WERI-Rb-1 (cell line): ENCODE measurements around the gene N4BP3.
"Not testable (repeated sequence)": the region's sequence is repeated elsewhere in the genome, so short reads cannot be mapped to it uniquely, and the experiment has no call there.

Experiments used
- DNase-seq: peaks from one replicate; pipeline ENCODE4 v3.0.0-alpha.2; 2020
- H3K27ac ChIP-seq: fragments of 250-450 bp; sonication (Bioruptor Pico); 2 replicates; pipeline ENCODE4 v1.5.1; 2020; ENCODE audit warnings: mild to moderate bottlenecking, moderate library complexity
- H3K27me3 ChIP-seq: fragments of 250-450 bp; sonication (Bioruptor Pico); 2 replicates; pipeline ENCODE4 v1.5.1; 2021; ENCODE audit warnings: mild to moderate bottlenecking, low read depth, moderate library complexity; ENCODE audit not compliant: insufficient read depth, severe bottlenecking
- H3K36me3 ChIP-seq: fragments of 250-450 bp; sonication (Bioruptor Pico); 2 replicates; pipeline ENCODE4 v1.5.1; 2020; ENCODE audit warnings: mild to moderate bottlenecking, moderate library complexity
- H3K4me3 ChIP-seq: 2 replicates; pipeline ENCODE4 v1.5.1; 2011; ENCODE audit warnings: low read depth, mild to moderate bottlenecking, control low read depth, low read length
- H3K9me3 ChIP-seq: fragments of 250-450 bp; sonication (Bioruptor Pico); 2 replicates; pipeline ENCODE4 v1.5.1; 2021; ENCODE audit warnings: mild to moderate bottlenecking, moderate library complexity; ENCODE audit not compliant: severe bottlenecking
- TF ChIP-seq, protein P1 (sequence below): IDR thresholded peaks from 2 replicates; pipeline ENCODE4 v1.5.1; 2011; ENCODE audit warnings: low read depth, mild to moderate bottlenecking, control low read depth, inconsistent platforms, low read length

The N4BP3 gene

DNA sequence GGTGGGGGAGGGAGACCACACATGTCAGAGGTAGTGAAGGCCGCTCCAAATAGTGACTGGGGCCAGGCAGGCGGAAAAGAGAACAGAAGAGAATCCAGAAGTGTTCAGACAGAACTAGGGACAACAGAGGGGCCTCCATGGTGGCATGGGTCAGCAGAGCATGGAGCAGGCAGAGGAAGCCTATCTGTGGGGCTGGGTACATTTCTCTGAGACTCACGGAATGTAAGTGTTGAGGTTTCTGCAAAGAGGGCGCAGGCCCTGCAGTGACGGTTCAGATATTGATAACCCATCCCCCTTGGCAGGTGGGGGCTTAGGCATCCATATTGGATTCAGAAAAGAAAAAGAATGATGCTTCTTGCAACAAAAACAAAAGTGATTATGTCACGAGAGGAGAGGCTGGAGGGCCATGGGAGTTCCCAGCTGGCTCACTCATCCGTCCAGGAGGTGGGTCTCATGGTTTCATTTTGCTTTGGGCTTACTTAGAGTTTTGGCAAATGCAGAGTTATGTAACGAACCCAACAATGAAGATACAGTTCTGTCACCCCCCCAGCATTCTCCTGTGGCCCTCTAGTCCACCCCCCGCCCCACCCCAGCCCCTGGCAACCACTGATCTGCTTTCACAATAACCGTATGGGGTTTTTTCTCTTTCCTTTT is 12.0 kb downstream of the N4BP3 start:
- H3K27me3 ChIP-seq, result no peaks in the 10 kb centered on the region
- no peak overlapping the region for H3K4me3 ChIP-seq
- no peaks in the 10 kb centered on the region for H3K9me3 ChIP-seq
- TF ChIP-seq, protein P1, sequence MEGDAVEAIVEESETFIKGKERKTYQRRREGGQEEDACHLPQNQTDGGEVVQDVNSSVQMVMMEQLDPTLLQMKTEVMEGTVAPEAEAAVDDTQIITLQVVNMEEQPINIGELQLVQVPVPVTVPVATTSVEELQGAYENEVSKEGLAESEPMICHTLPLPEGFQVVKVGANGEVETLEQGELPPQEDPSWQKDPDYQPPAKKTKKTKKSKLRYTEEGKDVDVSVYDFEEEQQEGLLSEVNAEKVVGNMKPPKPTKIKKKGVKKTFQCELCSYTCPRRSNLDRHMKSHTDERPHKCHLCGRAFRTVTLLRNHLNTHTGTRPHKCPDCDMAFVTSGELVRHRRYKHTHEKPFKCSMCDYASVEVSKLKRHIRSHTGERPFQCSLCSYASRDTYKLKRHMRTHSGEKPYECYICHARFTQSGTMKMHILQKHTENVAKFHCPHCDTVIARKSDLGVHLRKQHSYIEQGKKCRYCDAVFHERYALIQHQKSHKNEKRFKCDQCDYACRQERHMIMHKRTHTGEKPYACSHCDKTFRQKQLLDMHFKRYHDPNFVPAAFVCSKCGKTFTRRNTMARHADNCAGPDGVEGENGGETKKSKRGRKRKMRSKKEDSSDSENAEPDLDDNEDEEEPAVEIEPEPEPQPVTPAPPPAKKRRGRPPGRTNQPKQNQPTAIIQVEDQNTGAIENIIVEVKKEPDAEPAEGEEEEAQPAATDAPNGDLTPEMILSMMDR, result no peak
- H3K36me3 ChIP-seq, result peaks cover 3% of the 10 kb centered on the region; the same call in 1 of the 2 replicates
- no peak overlapping the region for H3K27ac ChIP-seq
- no peak for DNase-seq

DNA sequence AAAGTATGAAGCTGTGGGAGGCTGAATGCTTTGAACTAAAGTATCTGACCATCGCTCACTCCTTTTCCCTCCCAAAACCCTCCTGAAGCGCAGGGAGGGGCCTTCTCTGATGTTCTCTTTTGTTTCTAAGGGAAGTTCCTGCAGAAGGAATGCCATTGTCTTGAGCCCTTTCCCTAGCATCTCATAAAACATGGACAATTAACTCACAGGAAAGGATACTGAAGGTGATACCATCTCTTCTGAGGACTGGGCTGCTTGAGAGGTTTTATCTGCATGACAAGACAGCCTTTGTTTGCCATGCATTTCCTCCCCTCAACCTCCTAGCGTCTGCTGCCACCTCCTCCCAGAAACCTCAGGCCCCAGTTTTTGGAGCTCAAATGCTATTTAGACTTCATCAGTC is 13.2 kb downstream of the N4BP3 start:
- Histone ChIP-seq H3K9me3 (no peaks in the 10 kb centered on the region), H3K4me3 (no peak overlapping the region), H3K36me3 (peaks cover 3% of the 10 kb centered on the region; the same call in 1 of the 2 replicates), H3K27ac (no peak overlapping the region), H3K27me3 (no peaks in the 10 kb centered on the region)
- TF ChIP-seq, protein P1, result no peak
- DNase-seq, result no peak

DNA sequence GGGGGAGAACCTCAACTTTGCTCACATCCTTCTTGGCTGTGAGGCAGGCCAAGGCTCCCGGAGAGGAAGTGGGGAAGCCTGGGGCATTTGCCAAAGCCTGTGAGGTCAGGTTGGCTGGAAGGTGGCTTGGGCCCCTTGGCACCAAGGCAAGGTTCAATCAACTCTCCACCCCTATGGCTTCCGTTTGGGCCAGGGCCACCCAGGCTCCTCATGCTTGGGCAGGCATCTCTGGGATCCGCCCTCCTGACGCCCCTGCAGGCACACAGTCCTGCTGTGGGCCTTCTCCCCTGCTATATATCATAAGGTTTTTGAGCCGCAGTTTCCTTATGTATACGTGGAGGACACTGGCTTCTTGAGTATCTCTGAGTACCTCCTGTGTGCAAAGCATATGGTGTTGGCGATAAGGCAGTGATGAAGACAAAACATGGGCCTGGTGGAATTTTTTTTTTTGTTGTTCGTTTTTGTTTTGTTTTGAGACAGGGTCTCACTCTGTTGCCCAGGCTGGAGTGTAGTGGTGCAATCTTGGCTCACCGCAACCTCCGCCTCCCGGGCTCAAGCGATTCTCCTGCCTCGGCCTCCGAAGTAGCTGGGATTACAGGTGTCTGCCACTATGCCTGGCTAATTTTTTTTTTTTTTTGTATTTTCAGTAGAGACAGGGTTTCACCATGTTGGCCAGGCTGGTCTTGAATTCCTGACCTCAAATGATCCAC is 14.1 kb downstream of the N4BP3 start:
- H3K36me3 ChIP-seq, DNase-seq, H3K27ac ChIP-seq, H3K4me3 ChIP-seq, H3K9me3 ChIP-seq, H3K27me3 ChIP-seq: not testable (repeated sequence)

DNA sequence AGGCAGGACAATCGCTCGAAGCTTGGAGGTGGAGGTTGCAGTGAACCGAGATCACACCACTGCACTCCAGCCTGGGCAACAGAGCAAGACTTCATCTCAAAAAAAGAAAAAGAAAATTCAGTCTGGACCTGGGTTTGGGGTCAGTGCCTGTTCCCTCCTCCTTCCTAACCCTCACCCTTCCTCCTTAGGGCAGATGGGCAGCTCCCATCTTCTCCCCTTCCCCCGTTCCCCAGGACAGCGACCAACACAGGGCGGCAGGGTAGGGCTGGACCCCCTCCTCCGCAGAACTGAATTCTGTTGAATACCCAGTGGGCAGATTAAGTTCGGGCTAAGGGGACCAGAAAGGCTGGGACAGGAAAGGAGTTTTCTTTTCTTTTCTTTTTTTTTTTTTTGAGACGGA is 16.0 kb downstream of the N4BP3 start:
- Histone ChIP-seq H3K27me3 (no peaks in the 10 kb centered on the region), H3K27ac (no peak overlapping the region), H3K36me3 (no peaks in the 10 kb centered on the region), H3K9me3 (no peaks in the 10 kb centered on the region), H3K4me3 (no peak overlapping the region)
- no peak for DNase-seq
- TF ChIP-seq, protein P1, result no peak

DNA sequence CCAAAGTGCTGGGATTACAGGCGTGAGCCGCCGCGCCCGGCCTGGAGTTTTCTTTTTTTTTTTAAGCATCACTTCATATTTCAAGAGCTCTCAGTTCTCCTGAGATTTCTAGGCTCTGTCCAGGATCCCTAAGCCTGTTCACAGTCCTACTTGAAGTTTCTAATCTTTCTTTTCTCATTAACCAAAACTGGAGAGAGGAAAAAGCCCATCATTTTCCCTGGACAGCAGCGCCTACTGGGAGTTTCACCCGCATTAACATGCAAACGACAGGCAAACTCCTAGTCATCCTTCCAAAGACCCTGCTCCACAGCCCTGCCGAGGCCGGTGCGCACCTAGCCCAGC is 16.9 kb downstream of the N4BP3 start:
- peak overlapping the region; percentile 96 for H3K27ac ChIP-seq
- DNase-seq, H3K36me3 ChIP-seq, H3K9me3 ChIP-seq, H3K27me3 ChIP-seq: not testable (repeated sequence)
- peak overlapping the region; percentile 54 for H3K4me3 ChIP-seq

DNA sequence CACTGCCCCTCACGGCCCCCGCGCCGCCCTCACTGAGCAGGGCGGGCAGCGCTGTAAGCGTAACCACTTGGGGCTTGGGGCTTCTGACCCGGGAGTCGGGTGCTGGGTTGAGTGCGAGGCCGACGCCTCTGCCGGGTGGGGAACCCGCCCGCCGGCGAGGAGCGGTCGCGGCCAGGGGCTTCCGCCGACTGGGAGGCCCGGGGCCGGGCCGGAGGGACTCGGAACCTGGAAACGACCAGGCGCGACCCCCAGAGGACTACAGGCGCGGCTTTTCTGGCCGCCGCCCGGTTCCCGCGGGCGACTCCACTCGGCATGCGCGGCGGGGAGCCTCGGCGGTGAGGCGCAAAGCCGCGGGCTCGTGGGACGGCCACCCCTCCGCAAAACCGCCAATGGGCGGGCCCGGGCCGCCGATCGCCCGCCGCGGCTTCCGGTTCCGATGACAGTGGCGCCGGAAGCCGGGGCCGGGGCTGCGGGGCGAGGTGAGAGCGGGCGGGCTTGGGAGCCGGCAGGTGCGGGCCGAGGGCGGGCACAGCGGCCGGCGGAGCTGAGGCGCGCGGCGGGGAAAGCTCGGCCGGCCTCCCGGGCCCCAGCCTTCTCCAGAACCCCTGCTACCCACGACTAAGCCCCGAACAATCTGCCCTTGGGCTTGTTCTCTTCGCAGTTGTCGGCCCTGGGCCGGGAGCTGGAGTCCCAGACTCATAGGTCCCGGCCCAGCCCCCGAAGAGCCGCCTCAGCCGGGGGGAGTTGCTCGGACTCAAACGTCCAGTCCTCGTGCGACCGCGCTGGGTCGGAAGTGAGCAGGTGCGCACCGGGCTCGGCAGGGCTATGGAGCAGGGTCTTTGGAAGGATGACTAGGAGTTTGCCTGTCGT is 17.5 kb downstream of the N4BP3 start, which contains the start of gene RMND5B:
Gene RMND5B, plus strand, starts transcription at position 439 of the 870 bp plus-strand sequence. CDS start 7,106 bp downstream, outside the sequence.
- Histone ChIP-seq H3K9me3 (no peaks in the 10 kb centered on the region), H3K27ac (peak within 1 kb of the TSS; percentile 96), H3K4me3 (peak within 1 kb of the TSS; percentile 73), H3K36me3 (no peaks in the 10 kb centered on the region), H3K27me3 (no peaks in the 10 kb centered on the region)
- TF ChIP-seq, protein P1, result no peak
- peak; percentile 75 for DNase-seq
